GM23338 (cell line): Measurements from ENCODE around the gene ZNF891. TPM values are rescaled to one million over a fixed set of nuclear protein-coding genes. Genes with fewer than 3 reads are reported as not detected.

Experiments
- ATAC-seq: fragments of 200-7000 bp; cut with Tn5 transposase; 3 replicates; pipeline ENCODE4 v1.9.1; 2020
- DNase-seq: peaks from one replicate; pipeline ENCODE4 v3.0.0-alpha.2; 2015; ENCODE audit warnings: low spot score
- H2AFZ ChIP-seq: fragments of 200-600 bp; sonication (generic); 2 replicates; pipeline ENCODE4 v1.8.0; 2016; ENCODE audit warnings: antibody characterized with exemption, mild to moderate bottlenecking, moderate library complexity
- H3F3A ChIP-seq: fragments of 200-600 bp; sonication (generic); replicated peaks from 2 replicates; pipeline ENCODE4 v1.8.0; 2017; ENCODE audit warnings: antibody characterized with exemption, mixed run types, low read depth
- H3K27ac ChIP-seq: fragments of 200-600 bp; sonication (generic); 2 replicates; pipeline ENCODE4 v1.6.1; 2016; ENCODE audit warnings: low read depth
- H3K27me3 ChIP-seq: fragments of 200-600 bp; sonication (generic); 2 replicates; pipeline ENCODE4 v1.8.0; 2016; ENCODE audit warnings: mild to moderate bottlenecking, mixed run types, moderate library complexity; ENCODE audit not compliant: insufficient read depth
- H3K36me3 ChIP-seq: fragments of 200-600 bp; sonication (generic); 2 replicates; pipeline ENCODE4 v1.8.0; 2016; ENCODE audit warnings: mild to moderate bottlenecking; ENCODE audit not compliant: insufficient read depth
- H3K4me1 ChIP-seq: fragments of 200-600 bp; sonication (generic); 2 replicates; pipeline ENCODE4 v1.8.0; 2016; ENCODE audit warnings: mild to moderate bottlenecking, moderate library complexity; ENCODE audit not compliant: insufficient read depth
- H3K4me2 ChIP-seq: fragments of 200-600 bp; sonication (generic); 2 replicates; pipeline ENCODE4 v1.7.1; 2017; ENCODE audit warnings: mixed run types
- H3K4me3 ChIP-seq: fragments of 200-600 bp; sonication (generic); 2 replicates; pipeline ENCODE4 v1.6.1; 2016; ENCODE audit warnings: mixed run types
- H3K79me2 ChIP-seq: fragments of 200-600 bp; sonication (generic); replicated peaks from 2 replicates; pipeline ENCODE4 v1.8.0; 2017; ENCODE audit warnings: mild to moderate bottlenecking; ENCODE audit not compliant: insufficient read depth
- H3K9me2 ChIP-seq: fragments of 200-600 bp; sonication (generic); 2 replicates; pipeline ENCODE4 v1.8.0; 2017; ENCODE audit not compliant: insufficient read depth
- H4K20me1 ChIP-seq: fragments of 200-600 bp; sonication (generic); replicated peaks from 2 replicates; pipeline ENCODE4 v1.8.0; 2017; ENCODE audit warnings: mild to moderate bottlenecking; ENCODE audit not compliant: insufficient read depth
- H3K27ac Mint-ChIP-seq: 2 replicates; pipeline ENCODE4 v1.8.0; 2020; ENCODE audit warnings: inconsistent platforms, mild to moderate bottlenecking, moderate library complexity, mixed read lengths
- H3K27me3 Mint-ChIP-seq: 3 replicates; pipeline ENCODE4 v1.8.0; 2022; ENCODE audit warnings: low read depth, mild to moderate bottlenecking, moderate library complexity, mixed read lengths, inconsistent platforms; ENCODE audit not compliant: insufficient read depth, poor library complexity
- H3K36me3 Mint-ChIP-seq: 3 replicates; pipeline ENCODE4 v1.8.0; 2021; ENCODE audit warnings: low read depth, mild to moderate bottlenecking, inconsistent platforms, moderate library complexity, mixed read lengths
- H3K4me1 Mint-ChIP-seq: 3 replicates; pipeline ENCODE4 v1.8.0; 2020; ENCODE audit warnings: mild to moderate bottlenecking, inconsistent platforms, mixed read lengths
- H3K4me3 Mint-ChIP-seq: 3 replicates; pipeline ENCODE4 v1.8.0; 2021; ENCODE audit warnings: moderate library complexity, mild to moderate bottlenecking, inconsistent platforms, mixed read lengths
- H3K9me3 Mint-ChIP-seq: 3 replicates; pipeline ENCODE4 v1.8.0; 2020; ENCODE audit warnings: moderate library complexity, mild to moderate bottlenecking, inconsistent platforms, mixed read lengths
- CREB1 ChIP-seq: fragments of 250-450 bp; sonication (Bioruptor Pico); IDR thresholded peaks from 2 replicates; pipeline ENCODE4 v1.5.0; 2020; ENCODE audit warnings: low read depth, mild to moderate bottlenecking, moderate library complexity
- EZH2 ChIP-seq: fragments of 200-600 bp; sonication (generic); IDR thresholded peaks from one replicate; pipeline ENCODE4 v1.8.0; 2017; ENCODE audit warnings: antibody characterized with exemption, mild to moderate bottlenecking, low read depth; ENCODE audit not compliant: unreplicated experiment
- EZH2phosphoT487 ChIP-seq: fragments of 200-600 bp; sonication (generic); IDR thresholded peaks from one replicate; pipeline ENCODE4 v1.8.1; 2018; ENCODE audit warnings: antibody characterized with exemption; ENCODE audit not compliant: unreplicated experiment
- JUNB ChIP-seq: IDR thresholded peaks from one replicate; pipeline ENCODE4 v1.6.1; 2016; ENCODE audit warnings: antibody characterized with exemption; ENCODE audit not compliant: unreplicated experiment
- NANOG ChIP-seq: IDR thresholded peaks from 2 replicates; pipeline ENCODE4 v1.6.1; 2016; ENCODE audit warnings: antibody characterized with exemption, borderline replicate concordance
- POLR2AphosphoS5 ChIP-seq: IDR thresholded peaks from 2 replicates; pipeline ENCODE4 v1.6.1; 2016; ENCODE audit warnings: antibody characterized with exemption, low read depth
- STAT1 ChIP-seq: IDR thresholded peaks from one replicate; pipeline ENCODE4 v1.6.1; 2016; ENCODE audit warnings: antibody characterized with exemption; ENCODE audit not compliant: unreplicated experiment
- ZNF114 ChIP-seq: fragments of 250-450 bp; sonication (Bioruptor Pico); IDR thresholded peaks from 2 replicates; pipeline ENCODE4 v1.5.0; 2020; ENCODE audit warnings: mild to moderate bottlenecking, moderate library complexity
- ZNF331 ChIP-seq: fragments of 250-450 bp; sonication (Bioruptor Pico); IDR thresholded peaks from 2 replicates; pipeline ENCODE4 v1.5.0; 2020; ENCODE audit warnings: low read depth, mild to moderate bottlenecking, moderate library complexity
- polyA plus RNA-seq: library from polyadenylated mRNA; unstranded; fragments of >200 nt; fragmentation: Nextera tagmentation; extraction: Ambion mirVana; gene quantifications from 2 replicates; pipeline ENCODE4 v1.2.1, GENCODE V29; 2016
- total RNA-seq: library from RNA; depleted of rRNA; stranded (reverse); fragments of >200 nt; shearing (Covaris generic); gene quantifications from 2 replicates; pipeline ENCODE4 v1.2.3, GENCODE V29; 2014
- TF ChIP-seq, protein P1 (sequence below): IDR thresholded peaks from one replicate; pipeline ENCODE4 v1.6.1; 2018; ENCODE audit warnings: antibody characterized with exemption; ENCODE audit not compliant: unreplicated experiment
- TF ChIP-seq, protein P2 (sequence below), 2 experiments: fragments of 200-600 bp in 1 of 2; sonication (generic) in 1 of 2; conservative IDR thresholded peaks; 2 replicates each; pipeline versions ENCODE4 v1.5.1 to v1.6.1; 2016 to 2017; ENCODE audit warnings: antibody characterized with exemption in 2 of 2, low read depth in 2 of 2, mild to moderate bottlenecking in 2 of 2, moderate library complexity in 1 of 2
- TF ChIP-seq, protein P3 (sequence below): IDR thresholded peaks from 2 replicates; pipeline ENCODE4 v1.6.1; 2016; ENCODE audit warnings: antibody characterized with exemption
- TF ChIP-seq, protein P4 (sequence below): fragments of 250-450 bp; sonication (Bioruptor Pico); IDR thresholded peaks from 2 replicates; pipeline ENCODE4 v1.5.0; 2020; ENCODE audit warnings: mild to moderate bottlenecking, moderate library complexity

ZNF891 gene
- total and polyA plus RNA-seq, 2 experiments from 2014 or later, result 1.8 to 5.4 TPM

DNA sequence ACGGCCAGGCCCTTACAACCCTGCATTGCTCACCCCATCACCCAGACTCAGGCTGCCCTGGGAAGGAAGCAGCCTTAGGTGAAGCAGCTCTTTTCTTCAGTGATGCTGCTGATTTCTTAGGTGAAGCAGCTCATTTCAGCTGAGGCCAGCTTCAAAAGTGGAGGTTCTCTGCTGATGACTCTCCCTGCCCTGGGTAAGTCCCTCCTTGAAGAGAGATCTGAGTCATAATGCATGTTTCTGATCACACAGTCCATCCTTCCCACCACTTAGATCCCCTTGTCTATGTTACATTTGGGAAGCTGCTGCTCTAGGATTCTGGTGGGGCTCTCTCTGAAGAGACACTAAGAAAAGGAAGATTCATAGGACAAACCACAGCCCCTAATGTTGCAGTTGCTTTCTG lies 66.5 kb downstream of the ZNF891 start (continued):
- TF ChIP-seq, protein P1, sequence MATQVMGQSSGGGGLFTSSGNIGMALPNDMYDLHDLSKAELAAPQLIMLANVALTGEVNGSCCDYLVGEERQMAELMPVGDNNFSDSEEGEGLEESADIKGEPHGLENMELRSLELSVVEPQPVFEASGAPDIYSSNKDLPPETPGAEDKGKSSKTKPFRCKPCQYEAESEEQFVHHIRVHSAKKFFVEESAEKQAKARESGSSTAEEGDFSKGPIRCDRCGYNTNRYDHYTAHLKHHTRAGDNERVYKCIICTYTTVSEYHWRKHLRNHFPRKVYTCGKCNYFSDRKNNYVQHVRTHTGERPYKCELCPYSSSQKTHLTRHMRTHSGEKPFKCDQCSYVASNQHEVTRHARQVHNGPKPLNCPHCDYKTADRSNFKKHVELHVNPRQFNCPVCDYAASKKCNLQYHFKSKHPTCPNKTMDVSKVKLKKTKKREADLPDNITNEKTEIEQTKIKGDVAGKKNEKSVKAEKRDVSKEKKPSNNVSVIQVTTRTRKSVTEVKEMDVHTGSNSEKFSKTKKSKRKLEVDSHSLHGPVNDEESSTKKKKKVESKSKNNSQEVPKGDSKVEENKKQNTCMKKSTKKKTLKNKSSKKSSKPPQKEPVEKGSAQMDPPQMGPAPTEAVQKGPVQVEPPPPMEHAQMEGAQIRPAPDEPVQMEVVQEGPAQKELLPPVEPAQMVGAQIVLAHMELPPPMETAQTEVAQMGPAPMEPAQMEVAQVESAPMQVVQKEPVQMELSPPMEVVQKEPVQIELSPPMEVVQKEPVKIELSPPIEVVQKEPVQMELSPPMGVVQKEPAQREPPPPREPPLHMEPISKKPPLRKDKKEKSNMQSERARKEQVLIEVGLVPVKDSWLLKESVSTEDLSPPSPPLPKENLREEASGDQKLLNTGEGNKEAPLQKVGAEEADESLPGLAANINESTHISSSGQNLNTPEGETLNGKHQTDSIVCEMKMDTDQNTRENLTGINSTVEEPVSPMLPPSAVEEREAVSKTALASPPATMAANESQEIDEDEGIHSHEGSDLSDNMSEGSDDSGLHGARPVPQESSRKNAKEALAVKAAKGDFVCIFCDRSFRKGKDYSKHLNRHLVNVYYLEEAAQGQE, result no peak
- TF ChIP-seq, protein P2, sequence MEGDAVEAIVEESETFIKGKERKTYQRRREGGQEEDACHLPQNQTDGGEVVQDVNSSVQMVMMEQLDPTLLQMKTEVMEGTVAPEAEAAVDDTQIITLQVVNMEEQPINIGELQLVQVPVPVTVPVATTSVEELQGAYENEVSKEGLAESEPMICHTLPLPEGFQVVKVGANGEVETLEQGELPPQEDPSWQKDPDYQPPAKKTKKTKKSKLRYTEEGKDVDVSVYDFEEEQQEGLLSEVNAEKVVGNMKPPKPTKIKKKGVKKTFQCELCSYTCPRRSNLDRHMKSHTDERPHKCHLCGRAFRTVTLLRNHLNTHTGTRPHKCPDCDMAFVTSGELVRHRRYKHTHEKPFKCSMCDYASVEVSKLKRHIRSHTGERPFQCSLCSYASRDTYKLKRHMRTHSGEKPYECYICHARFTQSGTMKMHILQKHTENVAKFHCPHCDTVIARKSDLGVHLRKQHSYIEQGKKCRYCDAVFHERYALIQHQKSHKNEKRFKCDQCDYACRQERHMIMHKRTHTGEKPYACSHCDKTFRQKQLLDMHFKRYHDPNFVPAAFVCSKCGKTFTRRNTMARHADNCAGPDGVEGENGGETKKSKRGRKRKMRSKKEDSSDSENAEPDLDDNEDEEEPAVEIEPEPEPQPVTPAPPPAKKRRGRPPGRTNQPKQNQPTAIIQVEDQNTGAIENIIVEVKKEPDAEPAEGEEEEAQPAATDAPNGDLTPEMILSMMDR (conservative IDR thresholded peaks at IDR 0.05; ENCODE audit: low read depth in 2 of 2), result no peak
- TF ChIP-seq POLR2AphosphoS5 (no peak), CREB1 (CRISPR knock-in tag) (no peak), ZNF114 (no peak), JUNB (no peak), ZNF331 (CRISPR knock-in tag) (no peak), EZH2phosphoT487 (no peak), EZH2 (no peak), STAT1 (no peak)
- TF ChIP-seq, protein P3, sequence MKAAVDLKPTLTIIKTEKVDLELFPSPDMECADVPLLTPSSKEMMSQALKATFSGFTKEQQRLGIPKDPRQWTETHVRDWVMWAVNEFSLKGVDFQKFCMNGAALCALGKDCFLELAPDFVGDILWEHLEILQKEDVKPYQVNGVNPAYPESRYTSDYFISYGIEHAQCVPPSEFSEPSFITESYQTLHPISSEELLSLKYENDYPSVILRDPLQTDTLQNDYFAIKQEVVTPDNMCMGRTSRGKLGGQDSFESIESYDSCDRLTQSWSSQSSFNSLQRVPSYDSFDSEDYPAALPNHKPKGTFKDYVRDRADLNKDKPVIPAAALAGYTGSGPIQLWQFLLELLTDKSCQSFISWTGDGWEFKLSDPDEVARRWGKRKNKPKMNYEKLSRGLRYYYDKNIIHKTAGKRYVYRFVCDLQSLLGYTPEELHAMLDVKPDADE, result no peak

DNA sequence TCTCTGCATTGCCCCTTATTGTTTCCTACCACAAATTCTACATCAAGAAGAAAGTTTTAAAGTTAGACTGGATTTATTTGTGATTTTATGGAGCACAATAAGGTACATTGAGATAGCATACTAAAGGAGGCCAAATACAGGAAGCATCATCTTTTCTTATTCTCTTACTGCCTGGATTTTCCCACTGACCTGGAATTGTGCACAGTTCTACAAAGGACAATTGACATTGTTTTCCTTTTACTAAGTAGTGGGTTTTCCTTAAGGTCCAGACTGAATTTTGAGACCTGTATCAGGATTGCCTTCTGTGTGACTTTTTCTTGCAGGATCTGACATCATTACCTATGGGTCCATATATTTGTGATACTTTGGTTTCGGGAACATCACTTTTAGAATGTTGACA lies 68.1 kb downstream of the ZNF891 start:
- Histone ChIP-seq H3K79me2 (no peaks in the 10 kb centered on the region), H3K27me3 (no peaks in the 10 kb centered on the region), H3K4me3 (no peak overlapping the region; the same call in 1 of the 2 replicates), H4K20me1 (no peaks in the 10 kb centered on the region), H3K9me2 (no peaks in the 10 kb centered on the region), H2AFZ (no peak overlapping the region), H3K4me1 (no peaks in the 10 kb centered on the region), H3K36me3 (peaks cover 46% of the 10 kb centered on the region), H3F3A (peaks cover 23% of the 10 kb centered on the region), H3K27ac (no peak overlapping the region), H3K4me2 (no peak overlapping the region)
- H3K4me1 Mint-ChIP-seq, result no peaks in the 10 kb centered on the region
- H3K27me3 Mint-ChIP-seq, result peaks cover 23% of the 10 kb centered on the region
- no peak overlapping the region for H3K4me3 Mint-ChIP-seq
- no peak overlapping the region for H3K27ac Mint-ChIP-seq
- DNase-seq (no peak), ATAC-seq (no peak)
- peaks cover 100% of the 10 kb centered on the region for H3K9me3 Mint-ChIP-seq
- H3K36me3 Mint-ChIP-seq, result peaks cover 86% of the 10 kb centered on the region
- TF ChIP-seq POLR2AphosphoS5, result no peak
- no peak for TF ChIP-seq NANOG
- TF ChIP-seq, protein P4, sequence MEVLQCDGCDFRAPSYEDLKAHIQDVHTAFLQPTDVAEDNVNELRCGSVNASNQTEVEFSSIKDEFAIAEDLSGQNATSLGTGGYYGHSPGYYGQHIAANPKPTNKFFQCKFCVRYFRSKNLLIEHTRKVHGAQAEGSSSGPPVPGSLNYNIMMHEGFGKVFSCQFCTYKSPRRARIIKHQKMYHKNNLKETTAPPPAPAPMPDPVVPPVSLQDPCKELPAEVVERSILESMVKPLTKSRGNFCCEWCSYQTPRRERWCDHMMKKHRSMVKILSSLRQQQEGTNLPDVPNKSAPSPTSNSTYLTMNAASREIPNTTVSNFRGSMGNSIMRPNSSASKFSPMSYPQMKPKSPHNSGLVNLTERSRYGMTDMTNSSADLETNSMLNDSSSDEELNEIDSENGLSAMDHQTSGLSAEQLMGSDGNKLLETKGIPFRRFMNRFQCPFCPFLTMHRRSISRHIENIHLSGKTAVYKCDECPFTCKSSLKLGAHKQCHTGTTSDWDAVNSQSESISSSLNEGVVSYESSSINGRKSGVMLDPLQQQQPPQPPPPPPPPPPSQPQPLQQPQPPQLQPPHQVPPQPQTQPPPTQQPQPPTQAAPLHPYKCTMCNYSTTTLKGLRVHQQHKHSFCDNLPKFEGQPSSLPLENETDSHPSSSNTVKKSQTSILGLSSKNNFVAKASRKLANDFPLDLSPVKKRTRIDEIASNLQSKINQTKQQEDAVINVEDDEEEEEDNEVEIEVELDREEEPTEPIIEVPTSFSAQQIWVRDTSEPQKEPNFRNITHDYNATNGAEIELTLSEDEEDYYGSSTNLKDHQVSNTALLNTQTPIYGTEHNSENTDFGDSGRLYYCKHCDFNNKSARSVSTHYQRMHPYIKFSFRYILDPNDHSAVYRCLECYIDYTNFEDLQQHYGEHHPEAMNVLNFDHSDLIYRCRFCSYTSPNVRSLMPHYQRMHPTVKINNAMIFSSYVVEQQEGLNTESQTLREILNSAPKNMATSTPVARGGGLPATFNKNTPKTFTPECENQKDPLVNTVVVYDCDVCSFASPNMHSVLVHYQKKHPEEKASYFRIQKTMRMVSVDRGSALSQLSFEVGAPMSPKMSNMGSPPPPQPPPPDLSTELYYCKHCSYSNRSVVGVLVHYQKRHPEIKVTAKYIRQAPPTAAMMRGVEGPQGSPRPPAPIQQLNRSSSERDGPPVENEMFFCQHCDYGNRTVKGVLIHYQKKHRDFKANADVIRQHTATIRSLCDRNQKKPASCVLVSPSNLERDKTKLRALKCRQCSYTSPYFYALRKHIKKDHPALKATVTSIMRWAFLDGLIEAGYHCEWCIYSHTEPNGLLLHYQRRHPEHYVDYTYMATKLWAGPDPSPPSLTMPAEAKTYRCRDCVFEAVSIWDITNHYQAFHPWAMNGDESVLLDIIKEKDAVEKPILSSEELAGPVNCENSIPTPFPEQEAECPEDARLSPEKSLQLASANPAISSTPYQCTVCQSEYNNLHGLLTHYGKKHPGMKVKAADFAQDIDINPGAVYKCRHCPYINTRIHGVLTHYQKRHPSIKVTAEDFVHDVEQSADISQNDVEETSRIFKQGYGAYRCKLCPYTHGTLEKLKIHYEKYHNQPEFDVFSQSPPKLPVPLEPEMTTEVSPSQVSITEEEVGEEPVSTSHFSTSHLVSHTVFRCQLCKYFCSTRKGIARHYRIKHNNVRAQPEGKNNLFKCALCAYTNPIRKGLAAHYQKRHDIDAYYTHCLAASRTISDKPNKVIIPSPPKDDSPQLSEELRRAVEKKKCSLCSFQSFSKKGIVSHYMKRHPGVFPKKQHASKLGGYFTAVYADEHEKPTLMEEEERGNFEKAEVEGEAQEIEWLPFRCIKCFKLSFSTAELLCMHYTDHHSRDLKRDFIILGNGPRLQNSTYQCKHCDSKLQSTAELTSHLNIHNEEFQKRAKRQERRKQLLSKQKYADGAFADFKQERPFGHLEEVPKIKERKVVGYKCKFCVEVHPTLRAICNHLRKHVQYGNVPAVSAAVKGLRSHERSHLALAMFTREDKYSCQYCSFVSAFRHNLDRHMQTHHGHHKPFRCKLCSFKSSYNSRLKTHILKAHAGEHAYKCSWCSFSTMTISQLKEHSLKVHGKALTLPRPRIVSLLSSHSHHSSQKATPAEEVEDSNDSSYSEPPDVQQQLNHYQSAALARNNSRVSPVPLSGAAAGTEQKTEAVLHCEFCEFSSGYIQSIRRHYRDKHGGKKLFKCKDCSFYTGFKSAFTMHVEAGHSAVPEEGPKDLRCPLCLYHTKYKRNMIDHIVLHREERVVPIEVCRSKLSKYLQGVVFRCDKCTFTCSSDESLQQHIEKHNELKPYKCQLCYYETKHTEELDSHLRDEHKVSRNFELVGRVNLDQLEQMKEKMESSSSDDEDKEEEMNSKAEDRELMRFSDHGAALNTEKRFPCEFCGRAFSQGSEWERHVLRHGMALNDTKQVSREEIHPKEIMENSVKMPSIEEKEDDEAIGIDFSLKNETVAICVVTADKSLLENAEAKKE, result no peak
